ENCODE data around the gene TMA7. TPM values are rescaled to one million over a fixed set of nuclear protein-coding genes. Genes with fewer than 3 reads are reported as not detected.

TMA7 gene
- total RNA-seq, 2 donors from 2014 or later: 190 to 238 TPM

DNA sequence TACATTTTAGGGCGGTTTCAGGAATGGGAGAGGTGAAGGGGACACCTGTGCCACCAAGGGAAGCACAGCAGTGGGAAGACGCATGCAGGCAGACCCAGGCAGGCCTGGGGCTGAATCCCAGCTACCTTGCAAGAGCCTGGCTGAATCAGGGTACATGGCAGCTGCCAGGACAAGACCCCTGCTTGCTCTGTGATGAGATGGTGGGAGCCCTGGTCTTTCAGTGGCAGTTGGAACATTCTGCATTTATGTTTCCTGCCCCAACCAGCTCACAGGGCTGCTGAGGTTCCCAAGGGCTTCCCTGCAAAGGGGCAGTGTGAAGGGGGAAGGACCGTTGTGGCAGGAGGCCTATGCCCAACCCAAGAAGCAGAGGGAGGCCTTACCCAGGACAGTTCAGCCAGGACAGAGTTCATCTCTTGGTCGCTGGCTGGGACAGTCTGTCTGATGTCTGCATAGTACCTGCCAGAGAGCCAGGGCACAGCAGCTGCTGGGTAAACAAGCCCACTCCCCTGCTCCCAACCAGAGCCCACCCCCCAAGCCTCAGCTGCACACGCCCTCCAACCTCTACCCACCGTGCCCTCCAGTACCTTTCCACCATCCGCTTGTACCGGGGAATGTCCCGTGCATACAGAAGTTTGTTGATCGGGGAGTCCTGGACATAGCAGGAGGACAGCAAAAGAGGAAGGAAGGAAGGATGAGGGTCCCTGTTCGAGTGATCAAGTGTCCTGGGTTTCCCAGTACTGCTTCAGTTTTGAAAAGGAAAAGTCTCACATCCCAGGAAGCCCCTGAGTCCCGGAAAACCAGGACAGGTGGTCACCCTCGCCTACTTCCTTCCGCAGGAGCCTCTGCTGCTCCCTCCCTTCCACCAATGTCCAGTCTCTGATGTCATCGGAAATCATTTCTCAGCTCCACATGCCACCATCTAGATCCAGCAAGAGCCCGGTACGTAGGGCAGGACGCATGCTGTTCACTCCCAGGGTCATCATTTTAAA is 33.3 kb upstream of the TMA7 start:
- no peak for ATAC-seq
- DNase-seq: no peak
- intact Hi-C loops (cut with DNase I): no loop called here

DNA sequence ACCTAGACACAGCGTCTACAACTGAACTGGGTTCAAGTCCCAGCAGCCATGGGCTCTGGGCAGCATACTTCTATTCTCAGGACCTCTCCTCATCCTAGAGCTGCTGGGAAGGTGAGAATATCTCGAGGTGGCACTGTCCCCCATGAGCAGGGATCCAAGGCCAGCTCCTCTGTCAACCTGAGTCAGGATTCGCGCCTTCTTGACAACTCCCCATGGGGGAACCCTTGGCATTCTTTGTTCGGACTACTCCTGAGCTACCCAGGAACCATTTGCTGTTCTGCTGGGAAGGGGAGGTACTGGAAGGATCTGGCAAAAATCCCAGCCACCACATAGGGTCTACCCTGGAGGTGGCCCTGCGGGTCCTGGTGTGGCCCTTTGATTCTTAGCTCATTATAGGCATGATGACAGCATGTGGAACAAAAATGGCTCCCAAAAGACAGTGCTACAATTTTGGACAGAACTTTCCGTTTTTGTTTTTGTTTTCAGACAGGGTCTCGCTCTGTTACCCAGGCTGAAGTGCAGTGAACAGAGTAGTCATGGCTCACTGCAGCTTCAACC is 32.4 kb upstream of the TMA7 start:
- ATAC-seq: no peak
- no peak for DNase-seq
- intact Hi-C loops (cut with DNase I): no loop called here

DNA sequence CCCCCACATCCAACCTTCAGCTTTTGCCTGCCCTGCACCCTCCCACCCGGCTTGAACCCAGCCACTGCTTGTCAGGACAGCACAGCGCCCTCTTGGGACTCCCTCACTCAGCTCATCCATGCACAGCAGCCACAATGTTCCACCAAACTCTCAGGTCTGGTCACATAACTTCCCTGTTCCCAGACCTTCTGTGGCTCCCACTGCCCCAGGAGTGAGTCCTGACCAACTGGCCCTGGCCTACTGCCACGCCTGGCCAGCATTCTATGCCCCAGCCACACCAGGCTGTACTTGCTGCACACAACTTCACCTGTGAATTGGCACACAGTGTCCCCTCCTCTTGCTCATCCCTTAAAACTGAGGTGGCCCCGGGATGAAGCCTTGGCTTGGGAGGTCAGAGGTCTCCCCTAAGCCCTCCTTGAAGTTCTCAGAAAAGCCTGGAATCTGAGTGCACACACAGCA is 31.2 kb upstream of the TMA7 start:
- intact Hi-C loops (cut with DNase I): no loop called here
- DNase-seq (no peak), ATAC-seq (no peak)

DNA sequence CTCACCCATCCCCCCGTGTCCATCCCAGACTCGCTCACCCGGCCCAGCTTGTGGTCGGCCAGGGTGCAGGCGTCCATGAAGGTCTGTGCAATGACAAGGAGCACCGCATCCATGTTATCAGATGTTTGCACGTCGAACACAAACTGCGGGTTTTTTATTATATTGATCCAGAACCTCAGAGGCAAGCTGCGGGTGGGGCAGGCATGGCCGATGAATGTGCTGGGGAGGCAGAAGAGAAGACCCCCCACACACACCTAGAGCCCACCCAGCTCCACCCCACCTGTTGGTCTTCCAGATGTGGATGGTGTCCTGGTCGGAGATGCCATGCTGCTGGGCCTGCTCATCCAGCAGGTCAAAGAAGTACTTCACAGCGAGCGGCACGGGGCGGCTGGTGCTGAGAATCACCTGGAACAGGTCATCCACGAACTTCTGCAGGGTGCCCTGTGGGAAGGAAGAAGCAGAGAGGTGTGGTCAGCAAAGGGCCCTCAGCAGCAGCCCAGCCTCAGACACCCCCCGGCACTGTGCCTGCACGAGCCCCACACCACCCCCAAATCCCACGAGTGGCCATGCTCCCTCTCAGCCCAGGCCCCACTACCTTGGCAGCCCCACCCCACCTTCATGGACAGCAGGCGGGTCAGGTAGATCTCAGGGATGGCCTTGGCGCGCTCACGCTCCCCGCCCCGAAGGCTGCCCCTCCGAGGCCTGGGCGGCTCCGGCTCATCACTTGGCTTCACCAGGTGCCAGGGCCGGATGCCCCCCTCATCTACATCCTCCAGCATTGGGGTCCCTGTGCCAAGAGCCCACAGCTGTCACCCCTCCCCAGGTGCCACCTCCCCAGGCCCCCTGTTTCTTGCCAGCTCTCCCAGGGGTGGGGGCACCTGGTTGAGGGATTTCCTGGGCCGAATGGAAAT is 30.5 kb upstream of the TMA7 start:
- ATAC-seq (no peak), DNase-seq (no peak)
- intact Hi-C loops (cut with DNase I): no loop called here

DNA sequence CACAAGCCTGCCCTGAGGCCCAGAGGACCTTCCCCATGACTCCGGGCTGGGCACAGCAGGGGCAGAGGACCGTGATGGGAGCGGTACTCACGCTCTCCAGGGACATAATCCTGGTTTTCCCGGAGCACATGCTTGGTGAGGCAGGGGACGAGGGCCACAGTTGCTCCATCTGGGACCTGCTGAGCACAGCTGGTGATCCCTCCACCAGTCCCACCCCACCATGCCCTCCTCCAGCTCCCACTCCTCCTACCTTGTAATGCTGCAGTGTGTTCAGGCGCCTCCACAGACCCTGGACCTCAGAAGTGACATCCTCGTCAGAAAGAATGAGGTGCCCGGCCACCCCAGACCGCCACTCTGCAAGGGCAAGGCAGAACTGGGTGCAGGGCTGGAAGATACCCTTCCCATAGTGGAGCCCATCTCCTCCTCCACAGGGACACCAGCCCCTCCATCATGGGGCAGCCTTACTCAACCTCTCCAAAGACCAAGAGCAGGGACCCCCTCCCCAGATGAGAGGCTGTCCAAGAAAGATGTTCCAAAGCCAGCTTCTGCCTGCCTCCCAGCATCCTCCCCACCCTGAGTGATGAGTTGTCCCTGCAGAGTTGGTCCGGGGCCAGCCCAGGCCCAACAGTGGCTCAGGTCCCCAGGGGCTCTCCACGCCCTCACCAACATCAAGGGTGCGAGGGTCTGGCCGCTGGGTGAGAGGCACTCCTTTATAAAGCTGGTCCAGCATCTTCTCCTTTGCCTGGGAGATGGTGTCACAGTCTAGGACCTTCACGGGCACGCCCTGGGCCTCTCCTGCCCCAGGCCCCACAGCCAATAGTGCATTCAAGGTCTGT is 29.6 kb upstream of the TMA7 start:
- ATAC-seq (no peak), DNase-seq (no peak)
- intact Hi-C loops (cut with DNase I): no loop called here

DNA sequence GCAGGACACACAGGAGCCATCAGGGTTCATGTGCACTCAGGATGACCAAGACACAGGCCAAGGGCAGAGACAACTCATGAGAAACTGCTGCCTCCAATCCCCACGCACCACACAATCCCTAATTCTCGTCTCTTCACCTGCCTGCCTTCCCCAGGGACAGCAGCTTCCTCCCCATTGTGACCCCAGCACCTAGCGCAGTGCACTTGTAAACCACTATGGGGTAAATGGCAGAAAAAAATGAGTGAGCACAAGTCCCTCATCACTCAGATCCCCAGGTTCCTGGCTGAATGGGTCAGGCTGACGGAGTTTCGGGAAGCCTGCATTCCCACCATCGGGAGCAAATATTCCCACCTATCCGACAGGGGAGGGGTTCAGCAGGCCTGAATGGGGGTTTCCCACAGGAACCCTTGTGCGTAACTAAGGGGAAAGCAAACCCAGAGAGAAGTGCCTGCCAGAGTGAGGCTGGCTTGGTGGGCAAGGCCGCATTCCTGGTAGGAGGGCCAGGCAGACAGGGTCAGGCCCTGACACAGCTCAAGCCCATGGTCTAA is 28.9 kb upstream of the TMA7 start:
- intact Hi-C loops (cut with DNase I): no loop called here
- DNase-seq (no peak), ATAC-seq (no peak)

DNA sequence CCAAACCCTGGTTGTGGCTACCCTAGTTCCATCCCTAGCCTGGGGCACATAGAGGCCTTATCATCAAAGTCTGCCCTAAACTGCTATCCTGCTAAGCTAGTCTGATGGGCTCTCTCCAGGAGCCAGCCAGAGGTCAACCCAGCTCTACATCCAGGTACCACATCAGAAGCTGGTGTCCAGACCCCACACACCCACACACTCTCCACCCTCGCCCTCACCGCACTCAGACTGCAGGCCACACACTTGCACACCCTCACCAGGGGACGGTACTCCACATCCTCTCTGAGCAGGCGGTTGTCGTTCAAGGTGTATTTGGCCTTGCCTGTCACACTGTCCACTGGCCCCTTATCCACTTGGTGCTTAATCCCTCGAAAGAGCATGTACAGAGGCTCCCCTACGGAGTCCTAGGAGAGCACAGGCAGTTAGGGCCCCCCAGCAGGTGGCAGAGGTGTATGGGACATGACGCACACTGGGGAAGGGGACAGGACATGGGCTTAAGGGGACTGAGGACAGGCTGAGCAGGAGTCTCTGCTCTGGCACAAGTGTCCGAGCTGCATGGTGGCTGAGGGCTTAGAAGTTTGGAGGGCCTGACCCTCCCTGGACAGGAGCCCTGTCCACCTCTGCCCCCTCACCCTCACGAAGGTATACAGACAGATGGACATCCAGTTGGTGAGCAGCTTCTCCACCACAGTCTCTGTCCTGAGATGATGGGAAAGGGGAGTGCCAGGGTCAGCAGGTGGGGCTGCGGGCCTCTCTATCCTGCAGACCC is 28.3 kb upstream of the TMA7 start:
- intact Hi-C loops (cut with DNase I): no loop called here
- ATAC-seq: no peak
- no peak for DNase-seq

DNA sequence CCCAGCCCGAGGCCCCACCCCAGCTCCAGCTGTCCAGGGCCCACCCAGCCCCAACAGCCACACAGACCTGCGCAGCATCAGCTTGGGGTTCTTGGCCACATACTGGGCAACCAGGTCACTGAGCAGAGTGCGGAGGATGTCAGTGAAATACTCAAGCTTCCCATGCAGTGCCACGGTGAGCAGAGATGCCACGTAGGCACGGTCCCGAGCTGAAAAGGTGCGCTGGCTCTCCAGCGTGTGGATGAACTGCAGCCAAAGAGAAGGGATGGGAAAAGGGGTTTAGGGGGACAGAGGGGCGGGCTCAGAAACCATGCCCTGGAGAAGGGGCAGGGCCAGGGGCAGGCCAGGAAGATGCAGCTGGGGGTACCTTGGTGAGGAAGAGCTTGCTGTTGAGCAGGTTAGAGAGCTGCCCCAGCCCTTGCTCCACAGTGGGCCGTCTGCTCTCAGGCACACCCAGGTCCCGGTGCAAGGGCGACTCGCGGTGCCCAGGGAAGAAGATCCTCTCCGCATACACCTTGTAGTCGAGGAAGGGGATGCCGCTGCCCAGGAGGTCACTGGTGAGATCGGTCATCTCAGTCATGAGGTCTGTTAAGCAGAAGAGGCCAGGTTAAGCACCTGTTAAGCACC is 27.6 kb upstream of the TMA7 start:
- DNase-seq: no peak
- intact Hi-C loops (cut with DNase I): no loop called here
- ATAC-seq: no peak

DNA sequence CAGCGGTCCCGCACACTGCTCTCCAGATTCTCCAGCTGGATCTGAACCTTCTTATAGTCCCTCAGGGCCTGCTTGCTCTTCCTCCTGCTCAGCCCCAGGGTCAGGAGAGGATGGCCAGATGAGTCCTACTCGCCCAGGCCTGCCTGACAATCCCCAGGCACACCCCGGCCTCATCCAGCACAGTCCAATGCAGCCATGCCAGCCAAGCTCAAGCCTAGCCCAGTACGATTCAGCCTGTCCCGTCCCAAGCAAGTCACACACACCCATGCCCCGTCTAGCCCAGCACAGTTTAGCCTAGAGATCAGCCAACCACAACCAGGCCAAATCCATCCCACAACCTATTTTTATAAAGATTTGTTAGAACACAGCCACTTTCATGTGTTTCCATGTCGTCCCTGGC is 27.0 kb upstream of the TMA7 start:
- intact Hi-C loops (cut with DNase I): no loop called here
- ATAC-seq (no peak), DNase-seq (no peak)

DNA sequence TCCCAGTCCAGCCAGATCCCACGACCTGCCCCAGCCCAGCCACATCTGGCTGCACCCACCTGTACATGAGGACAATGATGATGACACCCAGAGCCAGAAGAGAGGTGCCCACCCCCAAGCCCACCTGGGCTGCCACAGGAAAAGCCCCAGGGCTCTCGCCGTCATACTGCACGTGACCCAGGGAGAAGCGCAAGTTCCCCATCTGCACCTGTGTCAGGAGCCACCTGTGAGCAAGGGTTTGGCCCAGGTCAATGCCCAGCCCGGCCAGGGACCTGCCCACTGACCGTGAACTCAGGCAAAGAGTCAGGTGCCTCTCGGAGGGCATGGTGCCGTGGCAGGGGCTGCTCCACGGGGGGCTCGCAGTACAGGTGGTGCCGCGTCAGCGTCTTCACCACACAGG is 26.4 kb upstream of the TMA7 start:
- intact Hi-C loops (cut with DNase I): no loop called here
- ATAC-seq (no peak), DNase-seq (no peak)

DNA sequence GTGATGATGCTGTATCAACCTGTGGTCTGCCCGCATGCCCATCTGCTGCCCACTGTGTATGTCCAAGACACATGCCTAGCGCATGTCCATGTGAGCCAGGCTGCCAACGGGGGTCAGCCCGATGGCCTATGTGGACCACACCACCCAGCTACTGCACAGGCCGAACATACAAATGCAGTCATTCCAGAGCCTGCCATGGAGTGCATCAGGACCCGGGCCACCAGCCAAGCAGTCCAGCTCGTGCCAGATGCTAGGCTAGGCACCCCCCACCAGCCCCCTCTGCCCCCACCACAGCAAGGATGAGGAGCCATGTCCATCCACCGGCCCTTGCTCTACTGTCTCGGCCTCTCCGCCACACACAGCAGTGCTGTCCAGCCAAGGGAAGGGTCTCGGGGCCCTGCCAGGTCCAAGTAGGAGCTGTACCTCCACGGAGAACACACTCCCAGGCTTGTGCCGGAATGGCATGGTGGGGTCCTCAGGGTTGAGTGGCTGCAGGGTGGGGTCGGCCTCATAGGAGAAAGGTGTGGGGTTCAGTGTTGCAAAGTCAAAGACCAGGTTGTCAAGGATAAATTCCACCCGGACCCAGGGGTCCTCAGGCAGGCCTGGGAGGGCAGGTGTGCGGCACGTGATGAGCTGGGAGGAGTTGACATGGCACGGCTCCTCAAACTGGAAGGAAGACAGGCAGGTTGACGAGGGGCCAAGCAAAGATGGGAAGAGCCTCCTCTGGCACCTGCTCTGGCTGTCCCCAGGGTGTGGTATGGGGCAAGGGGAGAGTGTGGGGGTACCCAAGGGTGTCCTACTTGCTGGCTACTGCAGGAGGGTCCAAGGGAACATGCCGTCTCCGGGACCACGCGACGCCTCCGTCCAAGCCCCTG is 25.4 kb upstream of the TMA7 start:
- intact Hi-C loops (cut with DNase I): no loop called here
- ATAC-seq: no peak
- no peak for DNase-seq

DNA sequence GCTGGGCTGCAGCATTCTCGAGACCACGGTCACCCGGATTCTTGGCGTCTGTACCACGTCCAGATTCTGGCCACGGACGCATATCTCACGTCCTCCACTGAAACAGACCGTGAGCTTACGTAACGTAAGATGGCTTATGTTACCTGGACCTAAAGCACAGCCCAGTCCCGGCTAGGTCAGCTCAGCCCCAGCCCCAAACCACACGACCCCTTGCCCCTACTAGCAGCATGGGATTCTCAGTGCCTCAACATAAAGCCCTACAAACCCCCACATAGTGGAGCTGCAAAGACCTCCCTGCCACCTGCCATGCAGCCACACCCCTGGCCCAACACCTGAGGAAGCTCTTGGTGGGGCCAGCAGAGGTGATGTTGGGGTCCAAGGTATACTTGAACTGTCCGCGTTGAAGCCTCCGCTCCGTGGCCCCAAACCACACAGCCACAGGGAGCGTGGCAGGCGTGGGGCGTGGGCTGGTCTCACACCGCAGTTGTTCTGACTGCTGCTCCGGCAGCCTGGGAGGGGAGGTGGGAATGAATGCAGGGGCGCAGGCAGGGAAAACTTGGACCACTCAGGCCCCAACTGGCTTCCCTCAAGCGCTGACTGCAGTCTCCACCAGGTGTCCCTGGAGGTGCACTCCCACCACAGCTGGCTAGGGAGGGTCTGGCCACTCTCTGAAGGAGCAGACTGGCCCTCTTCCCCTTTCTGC is 24.7 kb upstream of the TMA7 start:
- intact Hi-C loops (cut with DNase I): no loop called here
- ATAC-seq (no peak), DNase-seq (no peak)

DNA sequence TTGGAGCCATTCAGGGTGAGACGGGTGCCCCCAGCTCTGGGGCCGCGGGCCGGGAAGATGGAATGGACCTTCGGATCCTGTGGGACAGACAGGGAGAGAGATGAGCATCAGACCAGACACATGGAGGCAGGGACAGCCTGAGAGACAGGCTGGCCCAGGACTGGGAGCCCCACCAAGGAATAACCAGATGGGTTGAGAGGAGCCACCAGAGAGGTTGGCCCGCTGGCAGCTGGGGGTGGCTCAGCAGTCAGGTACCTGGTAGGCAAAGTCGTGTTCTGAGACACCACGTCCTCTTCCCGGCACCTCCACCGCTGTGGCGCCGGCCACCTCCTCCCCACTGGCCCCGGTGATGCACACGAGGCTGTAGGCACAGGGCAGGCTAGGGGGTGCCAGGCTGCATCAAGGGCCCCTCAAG is 24.0 kb upstream of the TMA7 start:
- DNase-seq (no peak), ATAC-seq (no peak)
- intact Hi-C loops (cut with DNase I): no loop called here

DNA sequence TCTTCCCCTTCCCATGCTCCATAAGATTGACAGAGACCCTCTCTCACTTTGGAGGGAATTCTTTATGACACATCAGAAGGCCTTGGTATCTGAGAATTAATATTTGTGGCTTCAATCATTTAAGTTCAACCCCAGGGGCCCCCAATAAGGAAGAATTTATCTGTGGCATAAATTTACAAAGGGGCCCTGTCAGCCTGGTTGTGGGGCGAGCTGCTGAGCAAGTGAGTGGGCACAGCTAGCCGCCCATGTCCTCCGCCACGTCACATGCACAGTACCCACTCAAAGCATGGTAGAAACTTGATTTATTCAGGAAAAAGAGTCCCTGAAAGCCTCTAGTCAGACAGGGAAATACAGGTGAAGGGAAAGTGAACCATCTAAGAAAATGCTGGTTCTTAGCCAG is 23.5 kb upstream of the TMA7 start:
- ATAC-seq (no peak), DNase-seq (no peak)
- intact Hi-C loops (cut with DNase I): no loop called here

DNA sequence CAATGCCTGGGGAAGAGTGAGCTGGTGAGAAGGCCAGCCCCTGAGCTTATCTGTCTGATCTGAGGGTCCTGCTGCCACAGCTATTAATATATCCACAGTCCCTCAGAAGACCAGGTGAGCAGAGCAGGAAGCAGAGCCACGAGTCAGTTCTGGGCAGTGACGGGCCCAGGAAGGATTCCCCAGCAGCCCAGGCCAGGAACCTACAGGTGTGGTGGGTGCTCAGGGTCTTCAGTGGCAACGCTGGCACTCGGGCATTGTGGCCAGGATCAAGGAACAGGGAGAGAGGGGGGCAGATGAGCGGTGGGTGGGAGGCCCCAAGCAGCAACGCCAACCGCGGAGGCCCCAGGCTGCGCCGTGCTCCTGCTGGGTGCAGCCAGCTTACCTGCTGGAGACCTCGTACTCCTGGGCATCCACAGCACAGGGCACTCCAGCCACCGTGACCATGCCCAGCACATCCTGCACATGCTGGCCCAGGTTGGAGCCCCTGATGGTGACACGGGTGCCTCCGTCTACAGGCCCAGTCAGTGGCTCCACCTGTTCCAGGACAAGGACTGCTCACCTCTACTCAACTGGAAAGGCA is 22.4 kb upstream of the TMA7 start:
- no peak for DNase-seq
- intact Hi-C loops (cut with DNase I): no loop called here
- no peak for ATAC-seq

DNA sequence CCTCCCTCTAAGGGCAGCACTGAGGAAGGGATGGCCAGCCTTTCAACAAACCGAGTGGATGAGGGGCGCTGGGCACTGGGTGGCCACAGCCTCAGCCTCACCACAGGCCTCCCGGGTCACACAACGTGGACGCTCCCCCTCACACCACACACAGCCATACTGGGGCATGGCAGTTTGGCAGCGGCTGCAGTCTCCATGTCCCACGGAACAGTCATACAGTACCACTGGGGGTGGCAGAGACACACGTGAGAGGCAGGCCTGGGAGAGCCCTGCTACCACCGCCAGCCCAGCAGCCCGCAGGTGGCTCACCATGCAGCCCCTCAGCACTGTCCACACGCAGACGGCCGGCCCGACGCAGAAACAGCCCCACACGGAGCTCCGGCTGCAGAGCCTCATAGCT is 21.9 kb upstream of the TMA7 start:
- intact Hi-C loops (cut with DNase I): no loop called here
- ATAC-seq (no peak), DNase-seq (no peak)

Measured in left cardiac atrium (tissue), 4 donors.